Esophagus squamous epithelium (tissue), 5 donors: ENCODE data around the gene IKBKE. TPM values are rescaled to one million over a fixed set of nuclear protein-coding genes. Genes with fewer than 3 reads are reported as not detected.

ENCODE experiments used
- DNase-seq: peaks from one replicate; lab custom pipeline; 2025; lab: John Stamatoyannopoulos, UW
- H3K27ac ChIP-seq, 4 donors: fragments of 200-600 bp; sonication (generic); one replicate each; pipeline ENCODE4 v1.5.1; 2016 to 2019; ENCODE audit warnings: mild to moderate bottlenecking in 1 of 4
- H3K27me3 ChIP-seq, 4 donors: fragments of 200-600 bp; sonication (generic); 1 replicate in 3 of 4; 2 replicates in 1 of 4; pipeline versions ENCODE4 v1.5.1 to v1.6.0; 2017 to 2021; ENCODE audit warnings: antibody characterized with exemption in 1 of 4
- H3K36me3 ChIP-seq, 3 donors: fragments of 200-600 bp; sonication (generic); one replicate each; pipeline ENCODE4 v1.5.1; 2016 to 2019
- H3K4me1 ChIP-seq, 3 donors: fragments of 200-600 bp; sonication (generic); one replicate each; pipeline ENCODE4 v1.5.1; 2017 to 2019
- H3K4me3 ChIP-seq, 4 donors: fragments of 200-600 bp; sonication (generic); 1 replicate in 3 of 4; 2 replicates in 1 of 4; pipeline ENCODE4 v1.5.1; 2016 to 2019; ENCODE audit warnings: mild to moderate bottlenecking in 2 of 4, moderate library complexity in 1 of 4
- H3K9me3 ChIP-seq, 3 donors: fragments of 200-600 bp; sonication (generic); one replicate each; pipeline ENCODE4 v1.5.1; 2016 to 2019
- CTCF ChIP-seq, 6 experiments: fragments of 450-650 bp in 4 of 6; fragments of 200-600 bp in 2 of 6; sonication (generic) in 2 of 6; IDR thresholded peaks; one replicate each; pipeline ENCODE4 v1.5.1; 2016 to 2019; ENCODE audit warnings: antibody characterized with exemption in 6 of 6, mild to moderate bottlenecking in 4 of 6, moderate library complexity in 4 of 6
- POLR2A ChIP-seq, 4 donors: fragments of 450-650 bp; IDR thresholded peaks; one replicate each; pipeline ENCODE4 v1.6.1; 2017; ENCODE audit warnings: antibody characterized with exemption in 4 of 4, mild to moderate bottlenecking in 4 of 4, moderate library complexity in 3 of 4
- WGBS, 2 donors: methylation state at CpG; one replicate each; pipeline ENCODE4 v1.1.5; 2018; 5-methylcytosine and 5-hydroxymethylcytosine counted together
- intact Hi-C: fragments of 100-400 bp; cut with DNase I; formaldehyde crosslinking; loops from one replicate; pipeline ENCODE4 v1.15.0; 2022
- total RNA-seq, 4 donors: library from RNA; depleted of rRNA; stranded (reverse); fragments of >200 nt; gene quantifications; one replicate each; pipeline ENCODE4 v1.1.0, GENCODE V29; 2016
- donor health status: DM: yes; HTN: yes; CAD: no.

IKBKE gene
- total RNA-seq, 4 donors from 2014 or later, result 12.6 to 23.7 (median 18.1) TPM

GRCh38 chr1:206457408-206458120 lies 12.7 kb upstream of the IKBKE start:
- H3K4me3 ChIP-seq, result no peak overlapping the region
- DNase-seq, result no peak
- no peak for TF ChIP-seq CTCF (IDR thresholded peaks at IDR 0.05)
- TF ChIP-seq POLR2A (IDR thresholded peaks at IDR 0.05), result no peak
- 26 to 49% methylated on average over 5 of the region's 6 CpGs for WGBS, 2 donors
- no peaks in the 10 kb centered on the region for H3K27me3 ChIP-seq
- H3K9me3 ChIP-seq, result no peaks in the 10 kb centered on the region
- H3K36me3 ChIP-seq, result peaks cover 0 to 69% (median 6%) of the 10 kb centered on the region in 3 donors
- H3K27ac ChIP-seq, result peak overlapping the region; percentile 20 to 71 (median 63)
- H3K4me1 ChIP-seq, result peaks cover 13 to 34% (median 14%) of the 10 kb centered on the region in 3 donors
- intact Hi-C loops, result no loop called here

GRCh38 chr1:206459703-206460102 lies 10.6 kb upstream of the IKBKE start:
- Histone ChIP-seq H3K4me3 (no peak overlapping the region), H3K9me3 (no peaks in the 10 kb centered on the region), H3K27ac (no peak overlapping the region), H3K4me1 (peaks cover 14 to 55% (median 28%) of the 10 kb centered on the region in 3 donors), H3K36me3 (peaks cover 0 to 48% (median under 1%) of the 10 kb centered on the region in 3 donors), H3K27me3 (no peaks in the 10 kb centered on the region)
- intact Hi-C loops, result no loop called here
- DNase-seq, result no peak
- TF ChIP-seq POLR2A (IDR thresholded peaks at IDR 0.05), result no peak
- TF ChIP-seq CTCF (IDR thresholded peaks at IDR 0.05), result no peak
- 83 to 93% methylated on average over 2 to 4 of the region's 4 CpGs for WGBS, 2 donors

- DNase-seq, result no peak
- intact Hi-C loops, result no loop called here
- H3K27ac ChIP-seq, result peak overlapping the region in 3 of 4 donors; percentile 16 to 50 (median 31)
- 79 to 86% methylated on average over 14 to 16 of the region's 17 CpGs for WGBS, 2 donors
- H3K27me3 ChIP-seq, result no peaks in the 10 kb centered on the region
- no peaks in the 10 kb centered on the region for H3K9me3 ChIP-seq
- peaks cover 0 to 36% (median 0%) of the 10 kb centered on the region in 3 donors for H3K36me3 ChIP-seq
- H3K4me3 ChIP-seq, result no peak overlapping the region
- peaks cover 14 to 56% (median 34%) of the 10 kb centered on the region in 3 donors for H3K4me1 ChIP-seq
- TF ChIP-seq POLR2A (IDR thresholded peaks at IDR 0.05) (no peak), CTCF (IDR thresholded peaks at IDR 0.05) (no peak)
Observed at GRCh38 chr1:206460836-206461426, 9.3 kb upstream of the IKBKE start.

- peaks cover 0 to 33% (median 0%) of the 10 kb centered on the region in 3 donors for H3K36me3 ChIP-seq
- H3K27me3 ChIP-seq, result no peaks in the 10 kb centered on the region
- no peak overlapping the region for H3K4me3 ChIP-seq
- TF ChIP-seq CTCF (IDR thresholded peaks at IDR 0.05) (peak; percentile 60 to 92 (median 84)), POLR2A (IDR thresholded peaks at IDR 0.05) (no peak)
- WGBS, 2 donors, result 61 to 64% methylated on average over 8 to 9 of the region's 9 CpGs
- H3K4me1 ChIP-seq, result peaks cover 10 to 55% (median 30%) of the 10 kb centered on the region in 3 donors
- intact Hi-C loops, result no loop called here
- DNase-seq, result no peak
- no peaks in the 10 kb centered on the region for H3K9me3 ChIP-seq
- H3K27ac ChIP-seq, result peak overlapping the region in 1 of 4 donors; percentile 50
Observed at GRCh38 chr1:206461602-206462455, 8.4 kb upstream of the IKBKE start.
